PFSK-1 (cell line): ENCODE results near the gene GPX8. TPM values are rescaled to one million over a fixed set of nuclear protein-coding genes. Genes with fewer than 3 reads are reported as not detected.

Experiments
- FOXP2 ChIP-seq: optimal IDR thresholded peaks from 2 replicates; pipeline ENCODE3; 2011; ENCODE audit warnings: borderline replicate concordance, control low read depth, inconsistent platforms; ENCODE audit not compliant: insufficient read depth; ENCODE audit errors: extremely low read length, extremely low read depth
- POLR2AphosphoS5 ChIP-seq: IDR thresholded peaks from 2 replicates; pipeline ENCODE4 v1.6.1; 2012; ENCODE audit warnings: low read depth, mild to moderate bottlenecking, control low read depth, low read length, moderate library complexity
- REST ChIP-seq, 2 experiments: IDR thresholded peaks; 2 replicates each; pipeline versions ENCODE4 v1.6.1 to v1.8.0; 2011 to 2012; ENCODE audit warnings: low read depth in 2 of 2, low read length in 2 of 2, control low read depth in 1 of 2, inconsistent platforms in 1 of 2, mild to moderate bottlenecking in 1 of 2, moderate library complexity in 1 of 2; ENCODE audit not compliant: insufficient read depth in 1 of 2
- SIN3A ChIP-seq: IDR thresholded peaks from 2 replicates; pipeline ENCODE4 v1.6.1; 2012; ENCODE audit warnings: mild to moderate bottlenecking, low read length, moderate library complexity, borderline replicate concordance; ENCODE audit not compliant: insufficient read depth
- TAF1 ChIP-seq: IDR thresholded peaks from 2 replicates; pipeline ENCODE4 v1.6.1; 2012; ENCODE audit warnings: low read length, control low read depth, borderline replicate concordance; ENCODE audit not compliant: insufficient read depth
- polyA plus RNA-seq: library from polyadenylated mRNA; unstranded; fragments of >200 nt; gene quantifications from one replicate; pipeline ENCODE4 v1.2.1, GENCODE V29; 2012; ENCODE audit warnings: low read depth, missing spikeins; ENCODE audit not compliant: insufficient read length

GPX8 gene
- polyA plus RNA-seq: 9.1 TPM

- TF ChIP-seq POLR2AphosphoS5 (peak; percentile 71; the same call in 1 of the 2 replicates), TAF1 (no peak), REST (IDR thresholded peaks at IDR 0.05; ENCODE audit: insufficient read depth in 1 of 2, low read depth in 2 of 2, low read length in 2 of 2) (no peak)
These were observed at the start of gene GPX8 for GRCh38 chr5:55159763-55160492. TSS of gene GPX8 (plus strand) at chr5:55160171. CDS start at chr5:55160193, 22 bp downstream.

- TF ChIP-seq REST (IDR thresholded peaks at IDR 0.05; ENCODE audit: insufficient read depth in 1 of 2, low read depth in 2 of 2, low read length in 2 of 2): no peak
- no peak for TF ChIP-seq TAF1
- TF ChIP-seq SIN3A: no peak
- no peak for TF ChIP-seq FOXP2
- TF ChIP-seq POLR2AphosphoS5: no peak
These were observed 49.8 kb upstream of the GPX8 start for GRCh38 chr5:55110217-55110616.

- TF ChIP-seq TAF1 (no peak), POLR2AphosphoS5 (no peak), REST (IDR thresholded peaks at IDR 0.05; ENCODE audit: insufficient read depth in 1 of 2, low read depth in 2 of 2, low read length in 2 of 2) (no peak), FOXP2 (no peak), SIN3A (no peak)
These were observed 46.6 kb upstream of the GPX8 start for GRCh38 chr5:55113327-55113726.

- TF ChIP-seq SIN3A: no peak
- no peak for TF ChIP-seq POLR2AphosphoS5
- no peak for TF ChIP-seq REST (IDR thresholded peaks at IDR 0.05; ENCODE audit: insufficient read depth in 1 of 2, low read depth in 2 of 2, low read length in 2 of 2)
- TF ChIP-seq TAF1: no peak
- TF ChIP-seq FOXP2: no peak
These were observed 45.9 kb upstream of the GPX8 start for GRCh38 chr5:55114061-55114460.

GRCh38 chr5:55123365-55123764 is 36.6 kb upstream of the GPX8 start:
- TF ChIP-seq POLR2AphosphoS5 (no peak), FOXP2 (no peak), TAF1 (no peak), SIN3A (no peak), REST (IDR thresholded peaks at IDR 0.05; ENCODE audit: insufficient read depth in 1 of 2, low read depth in 2 of 2, low read length in 2 of 2) (no peak)
